KBM-7 (cell line): ENCODE results near the gene IQSEC1.

Source experiments
- DNase-seq: peaks from one replicate; pipeline ENCODE4 v3.0.0-alpha.2; 2015
- in situ Hi-C: fragments of 300-500 bp; cut with MboI; formaldehyde crosslinking; loops from 2 replicates; pipeline ENCODE4 v1.14.3; 2020; ENCODE audit warnings: low sequenced_read_pairs, low pct_unique_long_range_greater_than_20kb, mixed read lengths

IQSEC1 gene

DNA sequence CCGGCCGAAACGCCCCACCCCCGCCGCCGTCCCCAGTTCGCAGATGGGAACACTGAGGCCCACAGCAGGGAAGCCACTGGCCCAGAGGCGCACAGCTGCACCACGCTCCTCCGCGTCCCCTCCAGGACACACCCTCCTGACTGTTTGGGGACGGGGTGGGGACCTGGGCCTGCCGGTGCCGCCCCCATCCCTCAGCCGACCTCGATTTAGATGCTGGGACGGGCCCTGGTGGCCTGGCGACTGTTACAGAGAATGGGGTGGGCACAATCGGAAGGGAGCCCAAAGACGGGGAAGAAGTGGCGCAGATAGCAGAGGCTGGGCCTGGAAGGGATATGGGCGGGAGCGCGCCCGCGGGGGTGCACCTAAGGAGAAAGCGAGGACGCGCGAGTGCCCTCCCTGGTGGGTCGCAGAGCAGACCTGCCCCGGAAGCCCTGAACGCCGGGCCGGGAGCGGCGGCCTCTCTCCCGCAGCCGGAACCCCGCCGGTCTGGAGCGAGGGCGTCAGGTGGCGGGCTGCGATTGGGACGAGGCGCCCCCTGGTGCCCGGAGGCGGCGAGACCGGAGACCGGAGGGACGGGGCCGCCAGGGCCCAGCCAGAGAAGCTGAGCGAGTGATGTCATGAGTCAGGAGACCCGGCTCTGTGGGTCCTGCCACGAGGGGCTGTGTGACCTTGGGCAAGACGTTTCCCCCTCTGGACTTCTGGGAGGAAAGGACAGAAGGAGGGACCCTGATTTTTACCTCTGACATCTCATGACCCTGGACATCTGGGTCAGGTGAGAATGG is 78.4 kb downstream of the IQSEC1 start:
- in situ Hi-C loops: no loop called here
- peak; percentile 91 for DNase-seq

- in situ Hi-C loops: no loop called here
- DNase-seq: no peak
Observed at GRCh38 chr3:12994357-12994606, 78.9 kb downstream of the IQSEC1 start.

DNA sequence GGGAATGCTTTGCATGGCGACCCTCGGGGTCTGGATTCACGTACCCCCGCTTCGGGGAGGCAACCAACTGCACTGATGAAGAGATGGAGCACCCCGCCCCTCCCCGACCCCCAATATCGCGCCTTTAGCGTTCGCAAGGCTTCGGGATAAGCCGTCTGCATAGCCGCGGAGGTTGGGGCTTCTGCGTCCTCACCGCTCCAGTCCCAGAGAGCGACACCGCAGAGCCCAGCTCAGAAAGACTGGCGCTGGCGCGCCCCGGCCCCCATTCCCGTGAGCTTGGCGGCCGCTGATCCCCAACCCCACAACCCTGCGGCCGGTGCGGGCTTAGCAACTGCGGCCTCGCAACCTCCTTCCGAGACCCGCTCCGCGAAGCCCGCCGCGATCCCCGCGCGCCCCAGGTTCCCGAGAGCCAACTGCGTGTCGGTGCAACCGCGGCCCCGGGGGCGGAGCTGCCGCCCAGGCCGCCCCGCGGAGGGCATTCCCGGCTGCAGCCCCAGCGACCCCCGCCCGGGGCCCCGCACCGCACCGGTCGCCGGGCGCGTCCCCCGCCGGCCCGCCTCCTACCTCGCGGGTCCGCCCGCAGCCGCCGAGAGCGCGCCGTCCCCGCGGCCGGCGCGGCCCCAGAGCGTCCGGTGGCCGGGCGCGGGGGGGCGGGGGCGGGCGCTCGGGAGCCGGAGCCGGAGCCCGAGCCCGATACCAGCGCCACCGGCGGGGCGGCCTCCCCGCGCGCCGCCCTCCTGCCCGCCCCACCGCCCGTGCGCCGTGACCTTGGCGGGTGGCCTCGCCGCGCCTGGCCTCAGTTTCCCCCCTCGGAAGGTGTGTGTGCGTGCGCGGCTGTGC is 79.5 kb downstream of the IQSEC1 start:
- in situ Hi-C loops: no loop called here
- no peak for DNase-seq

GRCh38 chr3:12992629-12993516 is 80.4 kb downstream of the IQSEC1 start:
- DNase-seq: no peak
- in situ Hi-C loops: no loop called here

- DNase-seq: no peak
- in situ Hi-C loops: no loop called here
Observed at GRCh38 chr3:12991861-12992281, 81.4 kb downstream of the IQSEC1 start.

- DNase-seq: no peak
- in situ Hi-C loops: no loop called here
Observed at GRCh38 chr3:12991481-12991837, 81.8 kb downstream of the IQSEC1 start.

GRCh38 chr3:12990781-12991480 is 82.3 kb downstream of the IQSEC1 start:
- no peak for DNase-seq
- in situ Hi-C loops: no loop called here

GRCh38 chr3:12990306-12990705 is 82.9 kb downstream of the IQSEC1 start:
- DNase-seq: no peak
- in situ Hi-C loops: no loop called here

GRCh38 chr3:12988728-12989454 is 84.3 kb downstream of the IQSEC1 start:
- in situ Hi-C loops: no loop called here
- DNase-seq: no peak

DNA sequence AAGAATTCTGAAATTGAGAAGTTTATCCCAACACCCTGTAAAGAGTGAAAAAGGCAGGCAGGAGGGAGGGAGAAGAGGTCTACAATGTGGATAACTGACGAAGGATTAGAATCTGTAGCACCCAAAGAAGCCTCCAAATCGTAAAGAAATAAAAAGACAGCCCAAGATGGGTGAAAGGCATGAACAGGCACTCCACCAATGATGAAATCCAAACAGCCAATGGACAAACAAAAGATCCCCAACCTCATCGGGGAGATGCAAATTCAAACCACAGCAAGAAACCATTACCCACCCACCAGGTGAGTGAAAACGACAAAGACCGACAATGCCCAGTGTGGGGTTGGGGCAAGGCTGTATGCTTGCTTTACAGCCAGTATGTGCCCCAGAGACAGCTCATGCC is 85.6 kb downstream of the IQSEC1 start:
- no peak for DNase-seq
- in situ Hi-C loops: no loop called here

- no peak for DNase-seq
- in situ Hi-C loops: no loop called here
Observed at GRCh38 chr3:12986986-12987385, 86.2 kb downstream of the IQSEC1 start.

- in situ Hi-C loops: no loop called here
- no peak for DNase-seq
Observed at GRCh38 chr3:12986521-12986920, 86.7 kb downstream of the IQSEC1 start.

DNA sequence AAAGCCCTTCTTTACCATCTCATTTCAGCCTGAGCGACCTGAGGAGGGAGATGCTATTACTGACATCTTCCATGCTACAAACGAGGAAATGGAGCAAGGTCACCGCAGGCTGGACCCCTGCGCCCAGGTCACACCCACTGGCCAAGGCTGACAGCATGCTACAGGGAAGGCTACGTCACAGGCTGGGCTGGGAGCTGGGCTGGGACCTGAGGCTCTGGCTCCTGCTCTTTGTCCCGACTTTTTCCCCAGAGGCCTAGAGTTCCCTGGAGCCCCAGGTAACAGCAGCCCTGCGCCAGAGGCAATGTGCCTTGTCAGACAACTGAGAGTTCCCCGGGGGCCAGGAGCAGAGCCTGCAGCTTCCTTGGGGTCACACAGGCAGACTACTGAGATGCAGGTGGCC is 87.2 kb downstream of the IQSEC1 start:
- no peak for DNase-seq
- in situ Hi-C loops: no loop called here

DNA sequence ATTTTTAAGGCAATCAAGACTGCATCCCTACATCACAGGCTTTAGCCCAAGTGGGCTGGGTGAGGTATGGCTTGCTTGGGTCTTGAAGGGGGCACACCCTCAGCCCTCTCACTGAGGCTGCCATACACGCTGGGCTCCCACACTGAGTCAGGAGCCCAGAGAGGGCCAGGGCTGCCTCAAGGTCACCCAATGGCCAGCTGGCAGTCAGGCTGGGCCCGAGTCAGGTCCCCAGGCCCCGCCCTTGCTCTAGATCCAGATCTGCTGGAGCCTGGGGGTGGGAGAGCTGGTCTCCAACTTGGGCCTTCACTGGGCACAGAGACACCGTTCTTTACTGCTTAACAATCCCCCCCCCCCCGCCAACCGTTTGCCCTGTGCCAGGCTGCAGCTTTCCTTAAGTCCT is 88.1 kb downstream of the IQSEC1 start:
- DNase-seq: no peak
- in situ Hi-C loops: no loop called here

DNA sequence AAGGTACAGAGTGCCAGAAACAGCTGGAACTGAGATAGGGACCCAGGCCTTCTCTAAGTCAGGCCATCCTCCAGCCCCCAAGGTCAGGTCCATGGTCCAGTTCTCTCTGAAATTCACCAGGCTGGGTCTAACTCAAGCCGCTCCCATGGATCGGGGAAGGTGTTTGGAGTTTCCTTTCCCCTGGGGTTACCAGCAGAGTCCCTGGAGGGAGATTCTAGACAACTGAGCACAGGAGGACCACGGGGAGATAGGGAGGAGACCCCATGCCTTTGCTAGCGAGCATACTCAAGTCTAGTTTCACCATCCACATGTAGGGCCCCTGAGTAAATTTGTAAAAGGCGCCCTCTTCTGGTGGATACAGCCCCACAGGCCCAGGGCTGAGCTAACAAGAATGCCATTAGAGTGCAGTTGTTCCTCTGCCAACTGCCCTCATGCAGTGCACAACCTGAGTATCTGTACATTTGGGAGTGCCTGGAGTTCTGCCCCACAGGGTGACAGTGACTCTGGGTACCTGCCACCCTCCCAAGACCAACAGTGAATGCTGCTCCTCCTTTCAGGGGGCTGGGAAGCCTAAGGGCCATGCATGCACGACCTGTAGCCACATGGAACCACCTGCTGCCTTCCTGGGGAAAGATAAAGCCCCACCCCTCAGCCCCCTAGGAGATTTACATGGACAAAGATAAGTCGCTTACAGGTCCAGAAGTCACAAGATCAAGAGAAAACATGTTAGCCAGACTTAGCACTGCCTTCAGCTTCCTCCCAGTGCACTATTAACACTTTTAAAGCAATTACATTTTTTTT is 89.0 kb downstream of the IQSEC1 start:
- peak; percentile 89 for DNase-seq
- in situ Hi-C loops: no loop called here

DNA sequence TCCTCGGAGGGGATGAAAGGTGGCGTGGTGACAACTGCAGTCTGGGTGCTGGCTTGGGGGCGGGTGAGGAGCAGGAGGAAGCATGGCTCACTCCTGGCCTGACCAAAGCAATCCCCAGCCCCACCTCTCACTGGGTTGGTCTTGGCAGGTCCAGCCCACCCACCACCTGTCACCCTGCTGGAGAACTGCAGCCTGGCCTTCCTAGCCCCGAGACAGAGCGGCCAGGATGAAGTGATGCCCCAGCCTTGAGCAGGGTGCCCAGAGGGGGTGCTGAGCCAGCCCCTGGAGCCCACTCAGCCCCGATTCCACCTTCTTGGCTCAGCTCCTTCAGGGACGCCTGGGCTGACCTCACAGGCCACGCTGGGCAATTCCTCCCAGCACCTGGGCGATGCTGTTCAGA is 89.9 kb downstream of the IQSEC1 start:
- no peak for DNase-seq
- in situ Hi-C loops: no loop called here

DNA sequence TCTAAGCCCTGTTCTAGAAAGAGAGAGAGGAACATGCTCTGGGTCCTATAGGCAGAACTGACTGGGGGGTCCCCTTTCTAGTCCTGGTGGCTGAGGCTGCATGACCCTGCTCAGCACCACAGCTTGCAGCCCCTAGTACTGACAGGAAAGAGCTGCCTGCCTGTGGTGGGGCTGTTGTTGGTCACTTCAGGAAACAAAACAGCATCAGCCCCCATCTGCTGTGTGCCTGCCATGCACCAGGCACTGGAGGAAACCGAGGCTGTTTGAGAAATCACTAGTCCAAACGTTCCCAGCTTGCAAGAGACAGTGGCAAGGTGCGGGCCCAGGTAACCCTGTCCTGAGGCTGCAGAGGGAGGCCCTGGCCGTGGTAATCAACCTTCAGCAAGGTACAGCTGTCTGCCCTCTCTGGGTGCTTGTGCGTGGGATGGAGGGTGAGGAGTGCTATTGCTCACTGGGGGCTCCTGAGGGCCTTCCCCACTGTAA is 90.6 kb downstream of the IQSEC1 start:
- DNase-seq: no peak
- in situ Hi-C loops: no loop called here
